K562 (cell line): ENCODE measurements around the gene PDE2A. TPM values are rescaled to one million over a fixed set of nuclear protein-coding genes. Genes with fewer than 3 reads are reported as not detected.

Experiments used
- ATAC-seq: fragments of 200-7000 bp; cut with Tn5 transposase; 3 replicates; pipeline ENCODE4 v1.9.1; 2020; ENCODE audit warnings: moderate library complexity
- BruUV-seq: library from RNA; stranded (reverse); fragments of 400-500 nt; replicated peaks from 2 replicates; lab custom pipeline; 2021; lab: Mats Ljungman, UMichigan
- CTCF ChIA-PET: fragments of 300-600 bp; formaldehyde crosslinking; extraction: SDS; loops from one replicate; lab custom pipeline; 2021; ENCODE audit warnings: low intra/inter-chr PET ratio; lab: Yijun Ruan, JAX
- POLR2A ChIA-PET: fragments of 300-600, 350-650 bp; sonication (Branson Sonifier 250); formaldehyde crosslinking; extraction: SDS; loops from one replicate; lab custom pipeline; 2021; ENCODE audit warnings: antibody characterized with exemption, inconsistent platforms; lab: Yijun Ruan, JAX
- DNase-seq, 4 experiments: peaks; one replicate each; pipeline versions ENCODE4 v3.0.0 to v3.0.0-alpha.2; 2011 to 2018; ENCODE audit warnings: low spot score in 3 of 4, mixed read lengths in 3 of 4; ENCODE audit errors: extremely low read depth in 1 of 4
- FAIRE-seq: peaks from 2 replicates; lab custom pipeline; 2011; peaks lifted over from hg19 to GRCh38; lab: Jason Lieb, UNC
- H2AFZ ChIP-seq: 2 replicates; pipeline ENCODE4 v1.6.0; 2011; ENCODE audit warnings: low read depth, low read length, control low read depth, inconsistent platforms
- H3K27ac ChIP-seq: fragments of 200-600 bp; 3 replicates; pipeline ENCODE4 v1.8.0; 2011; ENCODE audit warnings: low read depth, mild to moderate bottlenecking, control low read depth, inconsistent platforms, low read length, moderate library complexity, mixed read lengths; ENCODE audit errors: extremely low read depth
- H3K27me3 ChIP-seq, 2 experiments: fragments of 300-600 bp in 1 of 2; 2 replicates in 1 of 2; 3 replicates in 1 of 2; pipeline versions ENCODE4 v1.6.0 to v1.8.0; 2011; ENCODE audit warnings: inconsistent platforms in 2 of 2, low read length in 2 of 2, mild to moderate bottlenecking in 1 of 2, mixed read lengths in 1 of 2, moderate library complexity in 1 of 2; ENCODE audit not compliant: control insufficient read depth in 2 of 2, insufficient read depth in 2 of 2
- H3K36me3 ChIP-seq: fragments of 300-600 bp; 3 replicates; pipeline ENCODE4 v1.8.0; 2011; ENCODE audit warnings: mild to moderate bottlenecking, low read length, inconsistent platforms; ENCODE audit not compliant: control insufficient read depth, insufficient read depth
- H3K4me1 ChIP-seq, 2 experiments: fragments of 200-600 bp in 1 of 2; replicated peaks in 1 of 2; 2 replicates in 1 of 2; 3 replicates in 1 of 2; pipeline versions ENCODE4 v1.5.1 to v1.8.0; 2011; ENCODE audit warnings: inconsistent platforms in 2 of 2, low read length in 2 of 2, mild to moderate bottlenecking in 1 of 2, mixed read lengths in 1 of 2, moderate library complexity in 1 of 2; ENCODE audit not compliant: control insufficient read depth in 2 of 2, insufficient read depth in 2 of 2
- H3K4me2 ChIP-seq: 2 replicates; pipeline ENCODE4 v1.6.1; 2011; ENCODE audit warnings: low read length, control low read depth, inconsistent platforms, mixed read lengths; ENCODE audit not compliant: insufficient read depth
- H3K4me3 ChIP-seq: fragments of 200-600 bp; sonication (generic), shearing (Covaris generic); 2 replicates; pipeline ENCODE4 v1.5.1; 2016; ENCODE audit warnings: control low read depth, inconsistent platforms
- H3K79me2 ChIP-seq: fragments of 200-600 bp; 3 replicates; pipeline ENCODE4 v1.8.0; 2011; ENCODE audit warnings: low read length, inconsistent platforms; ENCODE audit not compliant: control insufficient read depth, insufficient read depth
- H3K9ac ChIP-seq, 2 experiments: 2 replicates each; pipeline versions ENCODE4 v1.6.0 to v1.6.1; 2011; ENCODE audit warnings: low read depth in 2 of 2, low read length in 2 of 2, control low read depth in 1 of 2, inconsistent platforms in 1 of 2, mild to moderate bottlenecking in 1 of 2, mixed read lengths in 1 of 2; ENCODE audit not compliant: insufficient read depth in 1 of 2
- H3K9me1 ChIP-seq: one replicate; pipeline ENCODE4 v1.6.0; 2011; ENCODE audit warnings: inconsistent platforms, mild to moderate bottlenecking, low read length, moderate library complexity; ENCODE audit not compliant: control insufficient read depth, insufficient read depth
- H3K9me3 ChIP-seq: replicated peaks from 2 replicates; pipeline ENCODE4 v1.5.1; 2011; ENCODE audit warnings: low read depth, low read length, inconsistent platforms; ENCODE audit not compliant: control insufficient read depth, insufficient read depth
- H4K20me1 ChIP-seq: replicated peaks from 2 replicates; pipeline ENCODE4 v1.6.1; 2011; ENCODE audit warnings: low read length, inconsistent platforms, mixed read lengths; ENCODE audit not compliant: control insufficient read depth, insufficient read depth
- IFI16 ChIP-seq: fragments of 250-450 bp; sonication (Bioruptor Pico); IDR thresholded peaks from 2 replicates; pipeline ENCODE4 v2.1.2; 2022; ENCODE audit warnings: mild to moderate bottlenecking, inconsistent platforms
- KLF13 ChIP-seq: fragments of 450-650 bp; IDR thresholded peaks from 2 replicates; pipeline ENCODE4 v1.6.1; 2016; ENCODE audit warnings: missing genetic modification characterization, low read depth, mild to moderate bottlenecking, missing compliant biosample characterization, moderate library complexity, borderline replicate concordance
- NCOR1 ChIP-seq: fragments of 450-650 bp; IDR thresholded peaks from 2 replicates; pipeline ENCODE4 v1.6.1; 2016; ENCODE audit warnings: mild to moderate bottlenecking, moderate library complexity
- POLR2G ChIP-seq: fragments of 200-400 bp; formaldehyde crosslinking; IDR thresholded peaks from 2 replicates; pipeline ENCODE4 v1.6.1; 2017; ENCODE audit warnings: low read depth, mild to moderate bottlenecking, antibody characterized with exemption, low read length, moderate library complexity
- WGBS: fragments of 100-300 bp; shearing (Covaris generic); methylation state at CpG from one replicate; pipeline ENCODE4 v1.1.6; 2016; ENCODE audit warnings: low coverage, mixed read lengths; ENCODE audit not compliant: insufficient coverage; ENCODE audit errors: missing lambda C conversion rate; 5-methylcytosine and 5-hydroxymethylcytosine counted together
- in situ Hi-C: fragments of 300-500 bp; cut with MboI; formaldehyde crosslinking; loops from 4 replicates; pipeline ENCODE4 v1.15.0; 2018; ENCODE audit warnings: inconsistent platforms, mixed read lengths
- intact Hi-C: fragments of 100-400 bp; cut with micrococcal nuclease; formaldehyde crosslinking; loops from 2 replicates; pipeline ENCODE4 v1.14.2; 2022
- polyA plus RNA-seq, 8 experiments: library from polyadenylated mRNA; depleted of rRNA in 4 of 8; stranded (reverse) in 5 of 8; unstranded in 3 of 8; fragments of >200 nt; fragmentation: Nextera tagmentation in 2 of 8; fragmentation: Illumina TruSeq in 1 of 8; extraction: Ambion mirVana in 2 of 8; extraction: Trizol in 1 of 8; gene quantifications; 2 replicates each; pipeline versions ENCODE4 v1.2.1 to v1.2.3, GENCODE V29; 2011 to 2014; ENCODE audit warnings: inconsistent platforms in 1 of 8, missing spikeins in 1 of 8
- total RNA-seq, 7 experiments: library from RNA; depleted of rRNA in 6 of 7; stranded (reverse); fragments of >200 nt in 6 of 7; fragmentation: Illumina TruSeq in 2 of 7; extraction: Trizol in 2 of 7; gene quantifications; 2 replicates each; pipeline versions ENCODE4 v1.2.1 to v1.2.3, GENCODE V29; 2011 to 2021; ENCODE audit warnings: low replicate concordance in 1 of 7
- TF ChIP-seq, protein P1 (sequence below): sonication (generic); formaldehyde crosslinking; IDR thresholded peaks from 2 replicates; pipeline ENCODE4 v1.8.0; 2022; ENCODE audit warnings: missing genetic modification reagents, mild to moderate bottlenecking, moderate library complexity, borderline replicate concordance
- TF ChIP-seq, protein P2 (sequence below): sonication (generic); formaldehyde crosslinking; IDR thresholded peaks from 2 replicates; pipeline ENCODE4 v1.8.1; 2023; ENCODE audit warnings: mild to moderate bottlenecking, missing genetic modification reagents

The PDE2A gene
- total and polyA plus RNA-seq, 9 of the 15 experiments (the other 6 are each of a cell fraction or from before 2014, with no cell fraction given), result 0.07 to 15.2 (median 1.6) TPM; not detected in 1

DNA sequence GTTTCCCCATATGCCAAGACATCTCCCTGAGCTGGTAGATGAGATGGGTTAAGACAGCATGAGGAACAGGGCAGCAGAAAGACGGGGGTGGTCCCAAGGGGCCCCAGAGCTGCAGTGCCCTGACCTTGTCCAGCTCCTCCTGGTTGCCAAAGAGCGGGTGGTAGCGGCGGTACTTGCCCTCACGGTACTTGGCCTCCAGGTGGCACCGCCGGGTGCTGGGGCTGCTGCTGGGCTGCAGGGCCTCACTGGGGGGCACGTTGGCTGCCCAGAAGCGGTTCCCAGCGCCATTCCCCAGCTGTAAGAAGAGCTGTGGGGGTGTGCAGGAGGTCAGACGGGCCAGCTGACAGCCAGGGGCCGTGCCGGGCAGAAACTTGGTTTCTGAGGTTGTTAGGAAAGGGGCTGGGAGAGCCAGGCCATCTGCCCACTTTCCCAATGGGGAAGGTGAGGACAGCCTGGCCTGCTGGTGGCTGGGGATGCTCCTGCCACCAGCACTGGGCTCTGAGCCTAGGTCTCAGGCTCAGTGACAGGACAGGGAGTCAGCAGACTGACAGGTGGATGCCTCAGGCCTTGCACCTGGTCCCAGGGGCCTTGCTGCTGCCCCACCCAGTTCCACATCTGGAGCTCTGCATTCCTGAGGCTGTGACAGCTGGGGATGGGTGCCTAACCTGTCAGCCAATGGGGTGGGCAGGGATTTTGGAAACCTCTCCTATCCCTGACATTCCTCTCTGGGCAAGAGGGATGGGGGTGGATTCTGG, 30.0 kb upstream of the PDE2A start:
- Histone ChIP-seq H3K9me3 (no peaks in the 10 kb centered on the region), H3K36me3 (peaks cover 86% of the 10 kb centered on the region; the same call in 2 of the 3 replicates), H3K4me3 (no peak overlapping the region), H3K27ac (no peak overlapping the region), H3K79me2 (no peaks in the 10 kb centered on the region), H3K9me1 (no peaks in the 10 kb centered on the region), H3K4me1 (peaks cover 0 to 32% of the 10 kb centered on the region in 2 experiments; a peak in 1 of 5 replicates), H3K27me3 (no peaks in the 10 kb centered on the region), H3K4me2 (no peak overlapping the region), H2AFZ (no peak overlapping the region), H3K9ac (peak overlapping the region in 1 of 2 experiments; percentile 65; a peak in 2 of 4 replicates), H4K20me1 (no peaks in the 10 kb centered on the region)
- no TSS peak for BruUV-seq
- 80% methylated on average over 10 of the region's 13 CpGs for WGBS
- intact Hi-C loops, result no loop called here
- ChIA-PET CTCF (interaction anchor here (0.6 kb wide), 1 partner anchor 105 kb away, joined by 3 read pairs; no protein-coding TSS in a partner anchor), POLR2A (interaction anchor here (0.6 kb wide), 1 partner anchor 13 kb away, joined by 3 read pairs; no protein-coding TSS in a partner anchor)
- DNase-seq (no peak), ATAC-seq (no peak), FAIRE-seq (no peak)
- in situ Hi-C loops, result no loop called here
- no peak for TF ChIP-seq KLF13 (tag)
- TF ChIP-seq, protein P1, sequence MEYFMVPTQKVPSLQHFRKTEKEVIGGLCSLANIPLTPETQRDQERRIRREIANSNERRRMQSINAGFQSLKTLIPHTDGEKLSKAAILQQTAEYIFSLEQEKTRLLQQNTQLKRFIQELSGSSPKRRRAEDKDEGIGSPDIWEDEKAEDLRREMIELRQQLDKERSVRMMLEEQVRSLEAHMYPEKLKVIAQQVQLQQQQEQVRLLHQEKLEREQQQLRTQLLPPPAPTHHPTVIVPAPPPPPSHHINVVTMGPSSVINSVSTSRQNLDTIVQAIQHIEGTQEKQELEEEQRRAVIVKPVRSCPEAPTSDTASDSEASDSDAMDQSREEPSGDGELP (CRISPR knock-in tag), result peak; percentile 31; the same call in 1 of the 2 replicates
- no peak for TF ChIP-seq IFI16 (CRISPR knock-in tag)
- no peak for TF ChIP-seq NCOR1
- TF ChIP-seq, protein P2, sequence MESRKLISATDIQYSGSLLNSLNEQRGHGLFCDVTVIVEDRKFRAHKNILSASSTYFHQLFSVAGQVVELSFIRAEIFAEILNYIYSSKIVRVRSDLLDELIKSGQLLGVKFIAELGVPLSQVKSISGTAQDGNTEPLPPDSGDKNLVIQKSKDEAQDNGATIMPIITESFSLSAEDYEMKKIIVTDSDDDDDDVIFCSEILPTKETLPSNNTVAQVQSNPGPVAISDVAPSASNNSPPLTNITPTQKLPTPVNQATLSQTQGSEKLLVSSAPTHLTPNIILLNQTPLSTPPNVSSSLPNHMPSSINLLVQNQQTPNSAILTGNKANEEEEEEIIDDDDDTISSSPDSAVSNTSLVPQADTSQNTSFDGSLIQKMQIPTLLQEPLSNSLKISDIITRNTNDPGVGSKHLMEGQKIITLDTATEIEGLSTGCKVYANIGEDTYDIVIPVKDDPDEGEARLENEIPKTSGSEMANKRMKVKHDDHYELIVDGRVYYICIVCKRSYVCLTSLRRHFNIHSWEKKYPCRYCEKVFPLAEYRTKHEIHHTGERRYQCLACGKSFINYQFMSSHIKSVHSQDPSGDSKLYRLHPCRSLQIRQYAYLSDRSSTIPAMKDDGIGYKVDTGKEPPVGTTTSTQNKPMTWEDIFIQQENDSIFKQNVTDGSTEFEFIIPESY (CRISPR knock-in tag), result peak; percentile 86
- TF ChIP-seq POLR2G, result peak; percentile 39; the same call in 1 of the 2 replicates
